ENCODE measurements around the gene PANK4. TPM values are rescaled to one million over a fixed set of nuclear protein-coding genes. Genes with fewer than 3 reads are reported as not detected.

Gene PANK4
- total RNA-seq, 1 experiment from 2014 or later, result 32.2 TPM

- H3K36me3 Mint-ChIP-seq (ENCODE audit: insufficient read depth in 1 of 3, low read depth in 3 of 3), result no peaks in the 10 kb centered on the region
- no CpG with 5 or more reads among the region's 28 CpGs for WGBS (ENCODE audit: extremely low coverage, insufficient read length, low lambda C conversion rate)
Measured at GRCh38 chr1:2501041-2501819, 25.2 kb downstream of the PANK4 start.

More at GRCh38 chr1:2501041-2501819, 25.2 kb downstream of the PANK4 start:
- H3K4me3 Mint-ChIP-seq, result no peak overlapping the region
- Histone ChIP-seq H3K23me2 (ENCODE audit: insufficient read length, low read depth, low read length, poor library complexity, severe bottlenecking) (no peaks in the 10 kb centered on the region), H2BK12ac (ENCODE audit: insufficient read length, low read depth, low read length) (no peak overlapping the region), H2AK5ac (ENCODE audit: insufficient read length, low read length) (no peak overlapping the region), H3K4me2 (ENCODE audit: insufficient read depth, insufficient read length, low read length) (no peak overlapping the region), H3K14ac (ENCODE audit: insufficient read depth, low read length) (no peak overlapping the region), H3K18ac (ENCODE audit: insufficient read length, low read depth, low read length) (no peak overlapping the region), H2BK120ac (ENCODE audit: low read depth, low read length, poor library complexity, severe bottlenecking) (no peak overlapping the region), H4K5ac (ENCODE audit: insufficient read length, low read depth, low read length) (no peak overlapping the region), H2BK15ac (ENCODE audit: low read depth, low read length) (no peak overlapping the region), H2AFZ (ENCODE audit: low read length) (no peak overlapping the region), H3K27me3 (ENCODE audit: insufficient read depth, low read length) (no peaks in the 10 kb centered on the region), H3K9ac (ENCODE audit: extremely low read depth, insufficient read length, low read length) (no peak overlapping the region), H4K91ac (ENCODE audit: insufficient read length, low read depth, low read length) (no peak overlapping the region), H3K9me3 (ENCODE audit: control insufficient read depth, low read depth, low read length) (no peaks in the 10 kb centered on the region), H4K20me1 (ENCODE audit: control insufficient read depth, insufficient read depth, insufficient read length) (no peaks in the 10 kb centered on the region), H2BK5ac (ENCODE audit: insufficient read length, low read length) (no peak overlapping the region), H3K27ac (ENCODE audit: insufficient read length, low read depth, low read length) (no peak overlapping the region), H3K4me1 (ENCODE audit: insufficient read depth, low read length) (no peaks in the 10 kb centered on the region), H3T11ph (ENCODE audit: low read length) (no peak overlapping the region), H3K79me1 (ENCODE audit: insufficient read depth, low read depth, low read length, poor library complexity, severe bottlenecking) (no peaks in the 10 kb centered on the region), H3K23ac (ENCODE audit: insufficient read length, low read depth, low read length) (no peak overlapping the region), H3K4ac (ENCODE audit: low read depth, low read length) (no peak overlapping the region), H2BK20ac (ENCODE audit: low read depth, low read length, poor library complexity, severe bottlenecking) (no peak overlapping the region), H4K8ac (replicated peaks; ENCODE audit: insufficient read length, low read depth, low read length) (no peak overlapping the region), H3K79me2 (ENCODE audit: insufficient read depth, low read length) (no peaks in the 10 kb centered on the region), H3K56ac (ENCODE audit: insufficient read length, low read depth, low read length) (no peak overlapping the region)
- H3K9me3 Mint-ChIP-seq, result no peaks in the 10 kb centered on the region
- no peak for TF ChIP-seq CTCF (conservative IDR thresholded peaks at IDR 0.05)
- no peaks in the 10 kb centered on the region for H3K4me1 Mint-ChIP-seq
- peaks cover 15% of the 10 kb centered on the region for H3K27me3 Mint-ChIP-seq (ENCODE audit: low read depth)
- DNase-seq, result no peak
- no peak overlapping the region for H3K27ac Mint-ChIP-seq
